ENCODE results near the gene EXOC3L2. TPM values are rescaled to one million over a fixed set of nuclear protein-coding genes. Genes with fewer than 3 reads are reported as not detected.
"Not testable (repeated sequence)": the region's sequence is repeated elsewhere in the genome, so short reads cannot be mapped to it uniquely, and the experiment has no call there.

The EXOC3L2 gene
- total RNA-seq, 1 donor from 2014 or later: not detected

GRCh38 chr19:45255611-45256157, 10.5 kb upstream of the EXOC3L2 start:
- DNase-seq (ENCODE audit: low read depth): no peak

DNA sequence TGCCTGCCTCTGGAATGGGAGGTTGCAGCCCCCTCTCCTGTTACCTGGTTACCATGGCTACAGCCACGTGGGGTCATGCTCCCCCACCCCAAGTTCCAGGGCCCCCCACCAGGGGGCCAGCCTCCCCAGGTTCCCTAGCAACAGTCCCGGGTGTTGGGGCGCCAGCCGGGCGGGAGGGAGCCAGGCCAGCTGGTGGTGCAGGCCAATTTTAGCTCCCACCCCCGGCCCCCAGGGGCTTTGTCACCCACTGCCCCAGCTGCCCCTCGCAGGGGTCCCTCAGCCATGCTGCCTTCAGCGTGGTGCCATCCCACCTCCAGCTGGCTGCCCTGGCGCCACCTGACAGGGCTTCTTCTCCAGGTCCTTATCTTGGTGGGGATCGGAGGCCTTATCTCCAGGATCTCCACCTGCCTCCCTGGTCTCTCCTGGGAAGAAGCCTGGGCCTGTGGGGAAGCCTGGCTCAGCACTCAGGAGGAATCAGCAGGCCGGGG, 8.9 kb upstream of the EXOC3L2 start:
- no peak for DNase-seq (ENCODE audit: low read depth)

- peak; percentile 51 for DNase-seq (ENCODE audit: low read depth)
Observed at GRCh38 chr19:45253396-45254027, 8.3 kb upstream of the EXOC3L2 start.

GRCh38 chr19:45251452-45252354, 6.5 kb upstream of the EXOC3L2 start:
- no peak for DNase-seq (ENCODE audit: low read depth)

DNA sequence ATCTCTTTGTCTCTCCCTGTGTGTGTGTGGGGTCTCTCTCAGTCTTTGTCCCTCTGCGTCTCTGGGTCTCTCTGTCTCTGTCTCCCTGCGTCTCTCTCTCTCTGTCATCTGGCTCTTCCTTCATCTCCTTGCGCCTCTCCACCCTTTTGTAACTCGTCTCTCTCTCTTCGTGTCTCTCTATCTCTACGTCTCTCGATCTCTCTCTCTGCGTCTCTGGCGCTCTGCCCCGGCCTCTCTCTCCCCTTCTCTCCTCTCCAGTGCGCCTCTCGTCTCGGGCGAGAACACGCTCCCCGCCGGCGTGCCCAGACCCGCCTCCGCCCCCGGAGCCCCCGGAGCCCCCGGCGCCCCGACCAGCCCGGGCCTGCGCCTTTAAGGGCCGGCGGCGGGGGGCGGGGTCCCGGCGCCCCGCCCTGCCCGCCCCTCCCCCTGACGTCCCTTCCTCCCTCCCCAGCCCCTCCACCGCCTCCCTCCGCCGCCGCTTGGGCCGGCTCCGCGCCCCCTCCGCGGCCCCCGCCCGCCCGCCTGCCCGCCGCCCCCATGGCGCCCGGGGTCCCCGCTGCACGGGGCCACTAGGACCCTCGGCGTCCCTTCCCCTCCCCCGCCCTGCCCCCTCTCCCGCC, 5.7 kb upstream of the EXOC3L2 start, which contains the start of gene MARK4:
Gene MARK4 (plus strand): TSS at position 440 of the 620 bp plus-strand sequence. CDS start 318 bp downstream, outside the sequence.
- DNase-seq (ENCODE audit: low read depth): no peak

DNA sequence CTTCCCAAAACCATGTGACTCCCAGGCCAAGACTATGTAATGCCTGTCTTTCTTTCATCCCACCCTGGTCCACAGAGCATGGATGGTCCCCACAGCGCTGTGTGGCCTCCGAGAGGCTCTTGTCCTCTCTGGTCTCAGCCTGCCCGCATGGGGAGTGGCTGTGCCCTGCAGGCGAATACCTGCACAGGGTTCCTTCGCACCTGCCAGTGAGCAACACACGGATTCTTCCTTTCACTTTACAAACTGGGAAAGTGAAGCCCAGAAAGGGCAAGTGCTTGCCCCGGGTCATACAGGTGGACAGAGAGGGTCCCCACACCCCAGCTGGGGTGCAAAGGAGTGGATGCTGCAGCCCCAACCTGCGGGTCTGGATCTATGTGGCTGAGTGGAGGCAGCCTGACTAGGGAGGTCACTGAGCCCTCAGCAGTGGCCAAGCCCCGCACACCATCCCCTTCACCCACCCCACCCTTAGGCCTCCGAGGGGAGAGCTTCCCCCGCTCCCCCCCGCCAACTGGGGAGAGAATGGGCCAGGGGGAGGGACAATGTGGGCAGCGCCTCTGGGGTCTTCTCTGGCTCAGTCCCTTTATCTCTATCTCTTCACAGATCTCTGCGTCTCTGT, 5.1 kb upstream of the EXOC3L2 start:
- no peak for DNase-seq (ENCODE audit: low read depth)

DNA sequence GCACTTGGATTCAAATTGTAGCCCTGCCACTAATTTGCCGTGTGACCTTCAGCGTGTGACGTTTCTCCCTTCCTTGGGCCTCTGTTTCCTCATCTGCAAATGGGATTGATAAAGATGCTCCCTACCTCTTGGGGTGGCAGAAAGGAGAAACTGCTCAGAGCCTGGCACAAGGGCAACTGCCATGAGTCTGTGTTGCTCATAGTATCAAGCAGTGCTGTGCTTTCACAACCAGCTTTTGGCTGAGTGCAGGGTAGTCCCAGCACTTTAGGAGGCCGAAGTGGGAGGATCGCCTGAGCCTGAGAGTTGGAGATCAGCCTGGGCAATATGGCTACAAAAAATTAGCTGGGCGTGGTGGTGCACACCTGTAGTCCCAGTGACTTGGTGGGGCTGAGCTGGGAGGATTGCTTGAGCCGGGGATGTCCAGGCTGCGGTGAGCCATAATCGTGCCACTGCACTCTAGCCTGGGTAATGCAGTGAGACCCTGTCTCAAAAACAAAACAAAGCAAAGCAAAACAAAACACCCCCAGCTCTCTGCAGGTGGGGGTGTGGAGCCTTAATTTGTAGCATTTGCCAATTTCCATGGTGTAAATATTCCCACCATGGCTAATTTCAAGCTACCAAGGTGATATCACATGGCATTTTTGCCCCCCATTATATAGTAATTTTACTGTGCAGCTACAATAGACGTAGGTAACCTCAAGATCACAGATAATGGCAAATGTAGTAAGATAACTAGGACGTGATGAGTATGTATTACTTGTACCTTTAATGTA, 4.2 kb upstream of the EXOC3L2 start:
- no peak for DNase-seq (ENCODE audit: low read depth)

- DNase-seq (ENCODE audit: low read depth): no peak
Observed at GRCh38 chr19:45247136-45247535, 1.9 kb upstream of the EXOC3L2 start.

DNA sequence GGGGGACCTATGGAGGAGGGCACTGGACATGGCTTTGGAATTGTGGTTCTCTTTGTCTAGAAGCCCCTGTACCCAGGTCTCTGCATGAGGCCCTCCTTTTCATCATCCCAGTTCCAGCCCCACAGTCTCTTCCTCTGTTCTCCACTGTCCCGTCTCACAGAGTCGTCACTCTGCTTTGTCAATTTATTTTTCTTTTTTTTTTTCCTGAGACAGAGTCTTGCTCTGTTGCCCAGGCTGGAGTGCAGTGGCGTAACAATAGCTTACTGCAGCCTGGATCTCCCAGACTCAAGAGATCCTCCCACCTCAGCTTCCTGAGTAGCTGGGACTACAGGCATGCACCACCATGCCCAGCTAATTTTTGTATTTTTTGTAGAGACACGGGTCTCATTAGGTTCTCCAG, 619 bp upstream of the EXOC3L2 start:
- no peak for DNase-seq (ENCODE audit: low read depth)

DNA sequence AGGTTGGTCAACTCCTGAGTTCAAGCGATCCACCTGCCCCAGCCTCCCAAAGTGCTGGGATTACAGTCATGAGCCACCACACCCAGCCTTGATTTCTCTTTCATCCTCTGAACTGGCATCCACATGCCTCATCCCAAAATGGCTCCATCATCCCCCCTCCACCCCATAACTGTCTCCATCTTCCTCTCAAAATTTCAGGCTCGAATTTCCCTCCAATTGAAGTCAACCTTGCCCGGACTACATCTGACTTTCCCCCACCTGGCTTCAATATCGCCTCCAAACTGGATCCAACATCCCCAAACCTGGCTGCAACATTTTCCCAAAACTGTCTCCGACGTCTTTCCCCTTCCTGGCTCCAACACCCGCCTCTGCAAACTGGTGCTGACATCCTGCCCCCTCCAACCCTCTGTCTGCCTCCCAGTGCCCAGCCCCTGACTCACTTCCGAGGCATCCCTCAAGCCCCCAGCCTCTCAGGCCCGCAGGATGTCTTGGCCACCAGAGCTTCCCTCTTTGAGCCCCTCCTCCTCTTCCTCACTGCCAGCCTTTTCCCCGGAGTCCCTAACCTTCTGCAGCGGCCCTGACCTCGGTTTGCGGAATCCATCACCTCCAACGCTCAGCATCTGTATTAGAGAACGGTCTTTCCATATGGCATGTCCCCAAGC, 943 bp downstream of the EXOC3L2 start:
- DNase-seq (ENCODE audit: low read depth): no peak

GRCh38 chr19:45243144-45243732, 2.0 kb downstream of the EXOC3L2 start:
- no peak for DNase-seq (ENCODE audit: low read depth)

DNA sequence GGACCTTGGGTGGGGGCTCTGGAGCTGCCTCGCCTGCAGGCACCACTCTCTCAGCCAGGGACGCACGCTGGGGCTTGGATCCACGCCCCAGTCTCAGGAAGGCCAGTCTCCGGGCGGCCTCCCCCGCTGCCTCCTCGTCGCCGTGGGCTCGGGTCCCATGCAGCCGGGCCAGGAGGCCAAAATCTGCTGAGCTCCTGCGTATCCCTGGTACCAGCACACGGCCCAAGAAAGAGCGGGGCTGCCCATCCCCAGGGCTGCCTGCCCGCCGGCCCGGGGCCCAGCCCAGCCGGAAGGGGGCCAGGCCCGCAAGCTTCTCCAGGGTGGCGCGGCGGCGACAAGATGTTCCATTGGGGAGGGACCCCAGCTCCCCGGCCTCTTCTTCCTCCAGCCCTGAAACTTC, 6.7 kb downstream of the EXOC3L2 start:
- no peak for DNase-seq (ENCODE audit: low read depth)

DNA sequence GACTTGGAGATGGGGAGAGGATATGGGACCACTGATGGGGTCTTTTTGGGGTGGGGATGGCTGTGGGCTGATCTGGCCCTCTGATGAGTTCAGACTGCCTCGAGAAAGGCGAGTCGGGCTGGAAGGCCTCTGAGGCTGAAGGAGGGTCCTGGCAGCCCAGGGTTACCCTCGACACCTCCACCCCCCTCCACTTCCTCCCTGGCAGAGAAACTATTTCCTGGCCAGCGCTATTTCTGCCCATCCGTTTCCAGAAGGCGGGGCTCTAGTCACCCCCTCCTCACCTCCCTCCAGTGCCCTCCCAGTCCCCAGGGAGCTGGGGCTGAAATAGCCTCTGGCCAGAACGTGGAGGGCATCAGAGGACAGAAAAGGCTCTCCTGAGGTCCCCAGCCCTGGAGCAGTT, 9.7 kb downstream of the EXOC3L2 start:
- no peak for DNase-seq (ENCODE audit: low read depth)

DNA sequence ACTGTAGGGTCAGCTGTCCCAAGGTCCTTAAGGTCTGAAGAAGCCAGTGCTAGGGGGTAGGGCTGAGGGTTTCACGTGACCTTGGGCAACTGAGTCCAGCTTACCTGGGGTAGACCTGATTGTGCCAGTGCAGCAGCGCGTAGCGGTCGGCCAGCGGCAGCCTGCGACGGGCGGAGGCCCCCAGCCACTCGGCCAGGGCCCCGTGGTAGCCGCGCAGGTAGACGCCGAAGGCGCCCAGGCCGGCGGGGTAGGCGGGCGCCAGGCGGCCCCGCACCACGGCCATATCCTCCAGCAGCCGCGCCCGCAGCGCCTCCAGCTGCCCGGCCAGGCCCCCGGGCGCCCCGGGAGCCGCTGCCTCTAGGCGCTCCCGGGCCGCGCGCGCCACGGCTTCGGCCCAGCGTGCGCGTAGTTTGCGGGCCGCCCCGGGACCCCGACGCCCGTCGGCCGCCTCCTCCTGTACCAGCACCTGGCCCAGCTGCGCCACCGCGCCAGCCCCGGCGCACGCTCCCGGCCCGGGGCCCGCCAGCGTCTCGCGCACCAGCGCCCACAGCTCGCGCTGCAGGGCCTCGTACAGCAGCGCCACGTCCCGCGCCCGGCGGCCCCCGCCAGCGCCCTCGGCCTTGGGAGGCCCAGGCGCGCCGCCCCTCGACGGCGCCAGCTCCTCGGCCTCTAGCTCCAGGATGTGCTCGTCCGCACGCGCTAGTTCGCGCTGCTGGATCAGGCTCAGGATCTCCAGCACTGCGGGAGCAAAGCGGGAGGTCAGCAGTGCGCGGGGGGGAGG, 10.9 kb downstream of the EXOC3L2 start:
- no peak for DNase-seq (ENCODE audit: low read depth)

- no peak for DNase-seq (ENCODE audit: low read depth)
Observed at GRCh38 chr19:45231891-45232290, 13.3 kb downstream of the EXOC3L2 start.

- DNase-seq (ENCODE audit: low read depth): not testable (repeated sequence)
Observed at GRCh38 chr19:45229056-45229455, 16.2 kb downstream of the EXOC3L2 start.

DNA sequence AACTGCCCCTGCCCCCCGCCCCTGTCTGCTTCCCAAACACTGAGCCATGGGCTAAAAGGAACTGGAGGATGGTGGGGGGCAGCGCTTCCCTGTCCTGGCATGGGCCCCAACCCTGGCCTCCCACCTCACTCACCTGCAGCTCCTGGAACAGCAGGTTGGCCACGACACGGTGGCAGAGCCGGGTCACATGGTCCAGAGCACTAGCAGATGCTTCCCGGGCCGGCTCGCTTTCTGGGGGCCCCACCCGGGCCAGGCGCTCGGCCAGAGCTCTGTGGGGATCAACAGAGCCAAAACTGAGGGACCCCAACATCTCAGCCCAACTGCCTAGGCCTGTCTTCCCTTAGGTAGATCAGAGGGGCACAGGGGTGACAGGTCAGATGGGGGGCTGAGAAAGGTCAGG, 20.6 kb downstream of the EXOC3L2 start:
- no peak for DNase-seq (ENCODE audit: low read depth)

GRCh38 chr19:45223879-45224278, 21.3 kb downstream of the EXOC3L2 start:
- DNase-seq (ENCODE audit: low read depth): no peak

- DNase-seq (ENCODE audit: low read depth): no peak
Observed at GRCh38 chr19:45222724-45223123, 22.5 kb downstream of the EXOC3L2 start.

Measured in renal cortical epithelial cell (primary cell).